ENCODE data around the gene BRME1.

- TF ChIP-seq, protein P1, sequence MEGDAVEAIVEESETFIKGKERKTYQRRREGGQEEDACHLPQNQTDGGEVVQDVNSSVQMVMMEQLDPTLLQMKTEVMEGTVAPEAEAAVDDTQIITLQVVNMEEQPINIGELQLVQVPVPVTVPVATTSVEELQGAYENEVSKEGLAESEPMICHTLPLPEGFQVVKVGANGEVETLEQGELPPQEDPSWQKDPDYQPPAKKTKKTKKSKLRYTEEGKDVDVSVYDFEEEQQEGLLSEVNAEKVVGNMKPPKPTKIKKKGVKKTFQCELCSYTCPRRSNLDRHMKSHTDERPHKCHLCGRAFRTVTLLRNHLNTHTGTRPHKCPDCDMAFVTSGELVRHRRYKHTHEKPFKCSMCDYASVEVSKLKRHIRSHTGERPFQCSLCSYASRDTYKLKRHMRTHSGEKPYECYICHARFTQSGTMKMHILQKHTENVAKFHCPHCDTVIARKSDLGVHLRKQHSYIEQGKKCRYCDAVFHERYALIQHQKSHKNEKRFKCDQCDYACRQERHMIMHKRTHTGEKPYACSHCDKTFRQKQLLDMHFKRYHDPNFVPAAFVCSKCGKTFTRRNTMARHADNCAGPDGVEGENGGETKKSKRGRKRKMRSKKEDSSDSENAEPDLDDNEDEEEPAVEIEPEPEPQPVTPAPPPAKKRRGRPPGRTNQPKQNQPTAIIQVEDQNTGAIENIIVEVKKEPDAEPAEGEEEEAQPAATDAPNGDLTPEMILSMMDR (IDR thresholded peaks at IDR 0.05): no peak
- no peak for TF ChIP-seq POLR2A (IDR thresholded peaks at IDR 0.05)
These were observed 5.9 kb downstream of the BRME1 start for GRCh38 chr19:13899912-13900584.

Data from upper lobe of left lung (tissue), 4 donors.